SH-SY5Y (cell line): ENCODE measurements around the gene NCKAP5.

Source experiments
- GATA2 ChIP-seq: IDR thresholded peaks from 2 replicates; pipeline ENCODE4 v1.6.1; 2011; ENCODE audit warnings: mild to moderate bottlenecking, low read depth, low read length
- GATA3 ChIP-seq: IDR thresholded peaks from 2 replicates; pipeline ENCODE4 v1.6.1; 2011; ENCODE audit warnings: low read depth, mild to moderate bottlenecking, low read length, moderate library complexity

GRCh38 chr2:133525613-133526529 lies 42.4 kb downstream of the NCKAP5 start:
- TF ChIP-seq GATA2 (no peak), GATA3 (no peak)
